CD4-positive, alpha-beta T cell treated with Interleukin-6 for 4 hours (primary cell): ENCODE results near the gene ITIH6.

ENCODE experiments used
- DNase-seq: peaks from one replicate; pipeline ENCODE4 v3.0.0-alpha.2; 2020; ENCODE audit warnings: mixed read lengths

ITIH6 gene

DNA sequence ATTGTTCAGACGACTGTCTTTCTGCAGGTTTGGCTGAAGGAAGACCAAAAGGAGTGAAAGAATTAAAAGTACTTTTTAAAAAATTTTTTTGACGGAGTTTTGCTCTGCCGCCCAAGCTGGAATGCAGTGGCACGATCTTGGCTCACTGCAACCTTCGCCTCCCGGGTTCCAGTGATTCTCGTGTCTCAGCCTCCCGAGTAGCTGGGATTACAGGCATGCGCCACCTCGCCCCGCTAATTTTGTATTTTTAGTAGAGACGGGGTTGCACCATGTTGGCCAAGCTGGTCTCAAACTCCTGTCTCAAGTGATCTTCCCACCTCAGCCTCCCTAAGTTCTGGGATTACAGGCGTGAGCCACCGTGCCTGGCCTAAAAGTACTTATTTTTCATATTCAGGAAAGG is 86.3 kb downstream of the ITIH6 start:
- DNase-seq = no peak

DNA sequence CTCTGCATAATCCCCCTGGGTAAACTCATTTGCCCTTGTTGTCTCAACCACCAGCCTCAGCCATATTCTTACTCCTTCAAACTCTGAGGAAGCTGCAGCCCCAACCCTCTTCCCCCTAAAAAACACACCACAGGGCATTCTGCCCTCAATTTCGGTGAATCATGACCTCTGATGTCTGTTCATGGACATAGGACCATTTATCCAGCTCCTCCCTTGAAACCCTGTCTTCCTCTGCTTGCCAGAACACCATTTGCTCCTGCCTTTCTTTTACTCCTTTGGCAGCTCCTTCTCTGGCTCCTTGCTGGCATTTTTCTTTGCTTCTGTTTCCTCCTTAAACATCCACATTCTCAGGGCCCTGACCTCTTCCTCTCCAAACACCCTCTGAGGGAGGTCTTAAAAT is 87.1 kb downstream of the ITIH6 start:
- DNase-seq = no peak

DNA sequence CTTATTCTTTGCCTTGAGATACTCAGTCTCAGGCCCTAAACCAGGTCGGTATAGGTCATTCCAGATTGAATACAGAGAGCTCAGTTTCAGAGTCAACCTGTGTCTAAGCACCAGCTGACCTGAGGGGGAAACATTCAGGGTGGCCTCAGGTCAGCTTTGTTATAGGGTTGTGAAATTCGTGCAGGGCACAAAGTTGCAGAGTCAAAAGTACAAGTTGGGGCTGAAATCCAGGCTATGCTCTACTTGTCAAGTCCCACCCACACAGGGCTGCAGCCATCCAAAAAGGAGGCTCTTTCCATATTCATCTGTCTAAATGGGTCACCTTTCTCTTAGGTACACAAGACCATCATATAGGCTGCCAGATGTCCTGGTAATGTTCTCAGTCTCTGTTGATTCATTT is 89.7 kb downstream of the ITIH6 start:
- DNase-seq = no peak
